HL-60 (cell line): ENCODE data around the gene CCR5AS.

Source experiments
- CTCF ChIP-seq: IDR thresholded peaks from one replicate; pipeline ENCODE4 v1.5.1; 2011; ENCODE audit warnings: low read length, control low read depth, inconsistent platforms; ENCODE audit not compliant: insufficient read depth
- GABPA ChIP-seq: IDR thresholded peaks from 2 replicates; pipeline ENCODE4 v1.6.1; 2012; ENCODE audit warnings: low read depth
- POLR2AphosphoS5 ChIP-seq: IDR thresholded peaks from 2 replicates; pipeline ENCODE4 v1.6.1; 2012; ENCODE audit warnings: low read depth

- TF ChIP-seq CTCF (no peak), POLR2AphosphoS5 (no peak), GABPA (no peak)
Observed at GRCh38 chr3:46400000-46400734, 6.7 kb downstream of the CCR5AS start.
